ENCODE data around the gene GRK5.

The GRK5 gene

GRCh38 chr10:119313024-119313423 is 105.7 kb downstream of the GRK5 start:
- CTCF ChIA-PET: no interaction called here
- no peak for DNase-seq (ENCODE audit: low read depth, low spot score)
- no peak overlapping the region for H3K4me3 ChIP-seq (ENCODE audit: low read depth, low read length)
- no peak for TF ChIP-seq CTCF (IDR thresholded peaks at IDR 0.05; ENCODE audit: insufficient read depth, low read length, missing control alignments)
- POLR2A ChIA-PET: no interaction called here

GRCh38 chr10:119313644-119314043 is 106.3 kb downstream of the GRK5 start:
- ChIA-PET POLR2A (no interaction called here), CTCF (interaction anchor here (1.1 kb wide), 1 partner anchor 25 kb away, joined by 3 read pairs; no protein-coding TSS in a partner anchor)
- H3K4me3 ChIP-seq (ENCODE audit: low read depth, low read length): no peak overlapping the region
- no peak for TF ChIP-seq CTCF (IDR thresholded peaks at IDR 0.05; ENCODE audit: insufficient read depth, low read length, missing control alignments)
- no peak for DNase-seq (ENCODE audit: low read depth, low spot score)

- no peak for DNase-seq (ENCODE audit: low read depth, low spot score)
- TF ChIP-seq CTCF (IDR thresholded peaks at IDR 0.05; ENCODE audit: insufficient read depth, low read length, missing control alignments): no peak
- ChIA-PET CTCF (interaction anchor here (1.1 kb wide), 1 partner anchor 25 kb away, joined by 3 read pairs; no protein-coding TSS in a partner anchor), POLR2A (no interaction called here)
- no peak overlapping the region for H3K4me3 ChIP-seq (ENCODE audit: low read depth, low read length)
Observed at GRCh38 chr10:119314061-119314460, 106.7 kb downstream of the GRK5 start.

- POLR2A ChIA-PET: no interaction called here
- TF ChIP-seq CTCF (IDR thresholded peaks at IDR 0.05; ENCODE audit: insufficient read depth, low read length, missing control alignments): no peak
- CTCF ChIA-PET: interaction anchor here (1.1 kb wide), 1 partner anchor 24 kb away, joined by 3 read pairs; no protein-coding TSS in a partner anchor
Observed at GRCh38 chr10:119314486-119314885, 107.1 kb downstream of the GRK5 start.

GRCh38 chr10:119315128-119316001 is 108.0 kb downstream of the GRK5 start:
- TF ChIP-seq CTCF (IDR thresholded peaks at IDR 0.05; ENCODE audit: insufficient read depth, low read length, missing control alignments): no peak
- ChIA-PET CTCF (no interaction called here), POLR2A (no interaction called here)
- peak; percentile 80 for DNase-seq (ENCODE audit: low read depth, low spot score)
- H3K4me3 ChIP-seq (ENCODE audit: low read depth, low read length): no peak overlapping the region

More at GRCh38 chr10:119314486-119314885, 107.1 kb downstream of the GRK5 start:
- DNase-seq (ENCODE audit: low read depth, low spot score): no peak
- no peak overlapping the region for H3K4me3 ChIP-seq (ENCODE audit: low read depth, low read length)

GRCh38 chr10:119316002-119316358 is 108.6 kb downstream of the GRK5 start:
- CTCF ChIA-PET: interaction anchor here (1.0 to 1.2 kb wide), 3 partner anchors 9 to 174 kb away, joined by 3 read pairs; no protein-coding TSS in a partner anchor
- TF ChIP-seq CTCF (IDR thresholded peaks at IDR 0.05; ENCODE audit: insufficient read depth, low read length, missing control alignments): no peak
- DNase-seq (ENCODE audit: low read depth, low spot score): no peak
- POLR2A ChIA-PET: interaction anchor here (1.3 kb wide), 1 partner anchor 55 kb away, joined by 5 read pairs; no protein-coding TSS in a partner anchor
- H3K4me3 ChIP-seq (ENCODE audit: low read depth, low read length): no peak overlapping the region
